ENCODE measurements around the gene ELL. TPM values are rescaled to one million over a fixed set of nuclear protein-coding genes. Genes with fewer than 3 reads are reported as not detected.
A peak's percentile ranks its signal among the peaks of the same experiment; 100 is the strongest.

ELL gene
- total and polyA plus RNA-seq, 2 experiments from 2014 or later: 11.3 to 20.1 TPM

- H3K27me3 Mint-ChIP-seq (ENCODE audit: insufficient read depth, low read depth, poor library complexity): peaks cover 28% of the 10 kb centered on the region
- Histone ChIP-seq H3K9me2 (ENCODE audit: insufficient read depth) (no peaks in the 10 kb centered on the region), H4K20me1 (replicated peaks; ENCODE audit: insufficient read depth) (no peaks in the 10 kb centered on the region), H3K4me2 (no peak overlapping the region), H3K4me3 (no peak overlapping the region), H3K79me2 (replicated peaks; ENCODE audit: insufficient read depth) (no peaks in the 10 kb centered on the region), H3K36me3 (ENCODE audit: insufficient read depth) (no peaks in the 10 kb centered on the region), H3F3A (replicated peaks; ENCODE audit: low read depth) (peaks cover 13% of the 10 kb centered on the region), H3K27me3 (ENCODE audit: insufficient read depth) (peaks cover 6% of the 10 kb centered on the region), H3K4me1 (ENCODE audit: insufficient read depth) (peaks cover 8% of the 10 kb centered on the region), H3K27ac (ENCODE audit: low read depth) (no peak overlapping the region), H2AFZ (no peak overlapping the region)
- H3K27ac Mint-ChIP-seq: no peak overlapping the region
- DNase-seq (ENCODE audit: low spot score) (peak; percentile 30), ATAC-seq (no peak)
- no peaks in the 10 kb centered on the region for H3K9me3 Mint-ChIP-seq
- no peaks in the 10 kb centered on the region for H3K36me3 Mint-ChIP-seq (ENCODE audit: low read depth)
- no peak overlapping the region for H3K4me3 Mint-ChIP-seq
- TF ChIP-seq STAT1 (IDR thresholded peaks at IDR 0.05; ENCODE audit: unreplicated experiment) (no peak), JUNB (IDR thresholded peaks at IDR 0.05; ENCODE audit: unreplicated experiment) (no peak), ZNF462 (CRISPR knock-in tag; IDR thresholded peaks at IDR 0.05) (no peak), POLR2AphosphoS5 (IDR thresholded peaks at IDR 0.05; ENCODE audit: low read depth) (no peak), ZNF331 (CRISPR knock-in tag; IDR thresholded peaks at IDR 0.05; ENCODE audit: low read depth) (no peak), CTCF (conservative IDR thresholded peaks at IDR 0.05; ENCODE audit: low read depth in 2 of 2) (peak; percentile 5 to 38; a peak in 2 of 4 replicates)
- peaks cover 27% of the 10 kb centered on the region for H3K4me1 Mint-ChIP-seq
Measured at GRCh38 chr19:18412610-18413239, 109.1 kb downstream of the ELL start.
